Measurements from ENCODE around the gene MRPS18A.
"Not testable (repeated sequence)": the region's sequence is repeated elsewhere in the genome, so short reads cannot be mapped to it uniquely, and the experiment has no call there.

GRCh38 chr6:43633002-43633401, 54.6 kb downstream of the MRPS18A start:
- not testable (repeated sequence) for TF ChIP-seq EZH2 (IDR thresholded peaks at IDR 0.05; ENCODE audit: borderline replicate concordance, insufficient read depth, low read depth, low read length, poor library complexity, severe bottlenecking); CTCF (IDR thresholded peaks at IDR 0.05)

All from B cell (primary cell).